HG02943 (cell line): Measurements from ENCODE around the gene PRRG1.
"Not testable (repeated sequence)": the region's sequence is repeated elsewhere in the genome, so short reads cannot be mapped to it uniquely, and the experiment has no call there.

Source experiments
- ATAC-seq: cut with Tn5 transposase; IDR thresholded peaks from one replicate; pipeline ENCODE4 v1.9.1; 2021; ENCODE audit warnings: mild to moderate bottlenecking, low read depth, moderate library complexity; ENCODE audit not compliant: unreplicated experiment

The PRRG1 gene

DNA sequence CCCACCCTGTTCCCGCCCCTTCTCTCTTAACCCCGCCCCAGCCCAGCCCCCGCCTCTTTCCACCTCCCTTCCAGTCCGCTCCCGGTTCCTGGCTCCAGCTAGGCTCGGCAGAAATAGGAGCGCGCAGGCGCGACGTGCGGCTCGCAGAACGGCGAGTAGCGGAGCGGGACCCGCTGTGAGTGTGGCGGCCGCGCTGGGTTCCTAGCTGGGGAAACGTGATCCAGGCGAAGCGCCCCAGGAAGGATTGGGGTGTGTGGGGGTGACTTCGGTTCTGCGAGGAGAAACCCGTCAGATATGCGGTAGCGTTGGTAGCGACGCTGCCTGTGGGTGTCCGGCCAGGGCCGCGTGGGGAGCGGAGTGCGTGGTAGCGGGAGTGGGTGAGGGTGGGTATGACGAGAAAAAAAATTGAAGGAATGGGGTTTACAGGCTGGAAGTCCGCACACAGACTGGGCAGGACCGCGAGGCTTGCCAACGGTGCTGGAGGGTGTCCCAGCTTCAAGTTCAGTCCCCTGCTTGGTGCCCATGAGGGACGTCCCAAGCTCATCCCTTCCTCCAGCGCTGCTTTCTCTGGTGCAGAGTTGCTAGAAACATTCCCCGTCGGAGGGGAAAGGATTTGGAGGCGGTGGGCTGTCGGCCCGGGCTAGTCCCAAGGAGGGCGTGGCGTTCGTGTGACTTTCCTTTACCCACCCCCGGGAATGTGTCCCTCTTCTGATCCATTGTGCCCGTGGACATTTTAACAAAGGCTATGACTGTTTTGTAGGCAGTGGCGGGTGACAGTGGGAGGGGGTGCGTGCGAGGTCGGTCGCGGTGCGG, at the start of gene PRRG1:
TSS of gene PRRG1 (plus strand) at position 144 of the 813 bp plus-strand sequence. CDS start 56,886 bp downstream, outside the sequence.
- ATAC-seq, result no peak

DNA sequence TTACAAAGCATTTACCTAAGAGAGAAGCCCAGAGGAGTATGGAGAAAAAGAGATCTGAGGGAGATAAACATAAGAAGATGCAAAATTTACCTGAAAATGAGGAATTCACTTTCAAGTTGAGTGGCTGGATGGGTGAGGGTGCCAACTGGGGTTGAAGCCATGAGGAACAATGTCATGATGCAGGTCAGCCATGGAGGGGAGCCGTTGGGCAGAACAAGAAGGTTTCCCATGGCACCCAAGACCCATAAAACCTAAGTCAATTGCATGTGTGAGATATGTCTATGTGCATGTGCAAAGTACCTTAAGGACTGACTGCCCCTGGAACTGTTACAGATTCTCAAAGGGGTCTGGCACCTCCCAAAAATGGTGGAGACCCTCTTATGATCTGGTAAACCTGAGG, 46.6 kb upstream of the PRRG1 start:
- no peak for ATAC-seq

DNA sequence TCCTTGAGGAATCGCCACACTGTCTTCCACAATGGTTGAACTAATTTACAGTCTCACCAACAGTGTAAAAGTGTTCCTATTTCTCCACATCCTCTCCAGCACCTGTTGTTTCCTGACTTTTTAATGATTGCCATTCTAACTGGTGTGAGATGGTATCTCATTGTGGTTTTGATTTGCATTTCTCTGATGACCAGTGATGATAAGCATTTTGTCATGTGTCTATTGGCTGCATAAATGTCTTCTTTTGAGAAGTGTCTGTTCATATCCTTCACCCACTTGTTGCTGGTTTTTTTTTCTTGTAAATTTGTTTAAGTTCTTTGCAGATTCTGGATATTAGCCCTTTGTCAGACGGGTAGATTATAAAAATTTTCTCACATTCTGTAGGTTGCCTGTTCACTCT, 43.9 kb upstream of the PRRG1 start:
- ATAC-seq, result not testable (repeated sequence)

DNA sequence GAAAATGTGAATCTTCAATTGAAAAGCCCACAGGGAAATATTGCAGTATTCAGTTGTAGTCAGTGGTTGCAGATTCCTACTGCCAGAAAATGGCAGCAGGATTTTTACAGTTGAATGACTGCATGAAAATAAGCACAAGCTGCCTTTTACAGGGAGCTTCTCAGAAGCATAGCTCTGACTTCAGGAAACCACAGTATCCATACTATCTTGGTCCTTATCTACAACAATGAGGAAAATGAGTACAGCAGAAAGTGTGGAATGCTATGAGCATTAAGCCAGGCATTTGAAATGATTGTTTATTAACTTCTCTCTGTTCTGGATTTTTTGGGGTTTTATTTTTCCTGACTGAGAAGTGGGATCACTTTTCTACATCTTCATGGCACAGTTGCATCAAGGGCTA, 34.6 kb upstream of the PRRG1 start:
- no peak for ATAC-seq

DNA sequence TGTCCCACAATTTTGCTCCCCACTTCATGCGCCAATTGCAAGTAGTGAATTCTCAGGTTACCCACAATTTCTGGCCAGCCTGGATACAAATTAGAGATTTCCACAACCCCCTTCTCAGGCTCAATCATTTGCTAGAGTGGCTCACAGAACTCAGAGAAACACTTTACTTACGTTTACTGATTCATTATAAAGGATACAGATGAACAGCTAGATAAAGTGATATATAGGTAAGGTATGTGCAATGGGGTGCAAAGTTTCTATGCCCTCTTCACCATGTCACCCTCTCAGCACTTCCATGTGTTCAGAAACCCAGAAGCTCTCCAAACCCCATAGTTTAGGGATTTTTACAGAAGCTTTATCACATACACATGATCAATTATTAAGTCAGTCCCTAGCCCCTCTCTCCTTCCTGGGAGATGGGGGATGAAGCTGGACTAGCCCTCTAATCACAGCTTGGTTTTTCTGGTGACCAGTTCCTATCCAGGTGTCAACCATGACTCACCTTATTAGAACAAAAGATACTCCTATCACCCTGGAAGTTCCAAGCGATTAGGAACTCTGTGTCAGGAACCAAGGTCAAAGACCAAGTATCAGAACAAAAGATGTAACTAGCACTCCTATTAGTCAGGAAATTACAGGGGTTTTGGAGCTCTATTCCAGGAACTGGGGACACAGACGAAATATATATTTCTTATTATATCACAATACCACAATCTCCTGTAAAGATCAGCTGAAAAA, 33.5 kb upstream of the PRRG1 start:
- no peak for ATAC-seq

DNA sequence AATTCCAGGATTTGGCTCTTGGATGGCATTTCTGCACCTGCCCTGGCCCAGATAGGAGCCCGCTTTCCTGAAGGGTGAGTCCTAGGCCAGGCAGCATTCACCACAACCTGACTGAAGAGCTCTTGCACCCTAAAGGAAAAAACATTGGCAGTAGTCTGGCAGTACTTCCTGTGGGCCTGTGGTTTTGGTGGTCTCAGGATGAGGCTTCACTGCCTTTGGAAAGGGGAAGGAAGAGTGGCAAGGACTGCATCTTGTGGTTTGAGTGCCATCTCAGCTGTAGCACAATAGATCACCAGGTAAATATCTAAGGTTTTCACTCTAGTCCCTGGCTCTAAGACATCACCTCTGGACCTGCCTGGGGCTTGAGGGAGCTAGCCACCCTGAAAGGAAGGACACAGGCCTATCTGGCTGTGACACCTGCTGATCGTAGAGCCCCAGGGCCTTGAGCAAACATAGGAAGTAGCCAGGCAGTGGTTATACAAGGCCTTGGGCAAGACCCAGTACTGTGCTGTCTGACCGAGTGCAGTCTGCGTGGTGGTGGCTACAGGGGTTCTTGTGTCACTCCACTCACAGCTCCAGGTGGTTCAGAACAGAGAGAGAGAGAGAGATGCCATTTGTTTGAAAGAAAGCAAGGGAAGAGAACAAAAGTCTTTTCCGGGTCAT, 28.5 kb upstream of the PRRG1 start:
- ATAC-seq, result no peak

DNA sequence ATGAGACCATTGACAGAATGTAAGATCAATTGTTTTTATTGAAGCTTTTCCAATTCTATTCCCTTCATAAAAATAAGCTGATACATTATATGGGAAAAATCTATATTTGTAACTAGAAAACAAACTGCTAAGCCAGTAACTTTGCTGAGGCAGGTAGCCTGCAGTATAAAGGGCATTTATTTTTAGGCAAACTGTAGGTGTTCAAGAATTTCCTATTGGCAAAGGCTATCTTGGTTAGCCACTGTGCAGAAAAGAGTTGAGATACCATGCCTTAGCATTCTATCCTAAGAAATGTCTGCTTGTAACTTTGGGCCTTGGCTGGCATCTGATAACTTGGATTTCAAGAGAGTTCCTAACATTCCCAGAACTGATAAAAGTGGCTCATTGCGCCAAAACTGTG, 18.5 kb upstream of the PRRG1 start:
- no peak for ATAC-seq

DNA sequence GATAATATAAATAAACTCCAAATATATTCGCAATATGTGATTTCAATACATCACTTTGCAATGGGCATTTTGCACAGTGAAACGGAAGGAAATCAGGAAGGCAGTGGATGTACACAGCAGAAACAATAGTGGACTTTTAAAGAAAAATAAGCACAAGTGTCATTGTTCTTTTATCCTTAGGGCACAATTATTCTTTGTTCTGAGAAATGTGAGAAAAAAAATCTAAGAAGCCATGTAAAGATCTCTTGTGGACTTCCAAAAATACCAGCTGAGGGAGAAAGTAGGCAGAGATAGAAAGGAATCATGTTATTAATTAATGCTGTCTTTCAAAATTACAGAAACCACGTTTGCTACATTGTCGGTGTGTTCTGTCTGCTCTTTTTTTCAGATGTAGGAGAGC, 17.6 kb upstream of the PRRG1 start:
- ATAC-seq, result no peak

DNA sequence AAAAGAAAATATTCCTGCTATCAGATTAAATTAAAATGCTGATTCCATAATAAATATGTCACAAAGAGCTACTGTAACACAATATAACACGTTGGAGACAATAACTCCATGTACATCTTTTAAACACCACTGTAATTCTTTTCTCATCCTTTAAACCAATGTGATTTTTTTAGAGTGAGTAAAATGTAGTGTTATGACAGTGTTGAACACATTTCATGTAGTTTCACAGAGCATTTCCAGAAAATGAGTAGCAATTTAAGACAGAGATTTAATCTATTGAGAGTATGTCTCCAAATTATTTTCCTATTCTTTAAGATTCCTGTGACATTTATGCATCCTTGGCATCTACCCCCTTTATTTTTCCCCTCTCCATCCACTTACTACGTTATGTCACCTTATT, 17.1 kb upstream of the PRRG1 start:
- ATAC-seq, result no peak

DNA sequence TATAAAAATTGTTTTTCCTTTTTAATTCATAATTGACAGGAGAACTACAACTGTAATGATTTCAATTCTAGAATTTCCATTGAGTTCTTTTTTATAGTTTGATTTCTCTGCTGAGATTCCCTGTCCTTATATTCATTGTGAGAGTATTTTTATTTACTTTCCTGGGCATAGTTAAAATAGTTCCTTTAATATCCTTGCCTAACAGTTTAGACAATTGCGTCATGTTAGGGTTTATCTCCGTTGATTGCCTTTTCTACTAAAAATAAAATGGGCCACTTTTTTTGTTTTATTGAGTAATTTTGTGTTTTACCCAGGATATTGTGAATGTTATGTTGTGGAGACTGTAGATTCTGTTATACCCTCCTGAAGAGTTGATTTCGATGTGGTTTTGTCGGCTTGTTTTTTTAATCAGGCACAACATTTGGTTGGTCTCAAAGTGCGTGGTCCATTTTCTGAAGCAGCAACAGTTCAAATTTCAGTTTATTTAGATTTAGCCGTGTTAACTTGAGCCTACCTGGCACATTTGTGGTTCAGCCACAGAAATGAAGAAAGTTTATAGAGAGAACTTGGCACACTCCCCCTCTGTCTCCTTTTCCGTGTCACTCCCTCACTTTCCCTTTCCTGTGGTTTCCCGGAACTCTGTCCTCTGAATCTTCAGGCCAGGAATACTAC, 16.0 kb upstream of the PRRG1 start:
- ATAC-seq, result no peak

DNA sequence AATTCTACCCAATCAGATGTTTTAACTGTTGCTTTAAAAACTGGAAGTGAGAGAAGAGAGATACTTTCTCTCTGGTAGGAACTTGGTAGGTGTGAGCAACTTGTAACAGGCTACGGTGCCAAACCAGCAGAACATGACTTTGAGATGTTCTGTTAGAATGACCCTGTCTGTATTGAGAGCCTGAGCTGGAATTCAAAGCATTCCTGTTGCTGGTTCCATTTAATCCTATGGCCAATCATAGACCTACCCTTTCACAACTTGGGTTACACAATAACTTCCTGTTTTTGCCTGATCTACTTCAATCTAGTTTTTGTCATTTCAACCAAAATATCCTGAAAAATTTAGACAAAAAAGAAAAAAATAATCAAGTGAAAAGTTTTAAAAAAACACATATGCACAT, 1.7 kb upstream of the PRRG1 start:
- ATAC-seq, result no peak

DNA sequence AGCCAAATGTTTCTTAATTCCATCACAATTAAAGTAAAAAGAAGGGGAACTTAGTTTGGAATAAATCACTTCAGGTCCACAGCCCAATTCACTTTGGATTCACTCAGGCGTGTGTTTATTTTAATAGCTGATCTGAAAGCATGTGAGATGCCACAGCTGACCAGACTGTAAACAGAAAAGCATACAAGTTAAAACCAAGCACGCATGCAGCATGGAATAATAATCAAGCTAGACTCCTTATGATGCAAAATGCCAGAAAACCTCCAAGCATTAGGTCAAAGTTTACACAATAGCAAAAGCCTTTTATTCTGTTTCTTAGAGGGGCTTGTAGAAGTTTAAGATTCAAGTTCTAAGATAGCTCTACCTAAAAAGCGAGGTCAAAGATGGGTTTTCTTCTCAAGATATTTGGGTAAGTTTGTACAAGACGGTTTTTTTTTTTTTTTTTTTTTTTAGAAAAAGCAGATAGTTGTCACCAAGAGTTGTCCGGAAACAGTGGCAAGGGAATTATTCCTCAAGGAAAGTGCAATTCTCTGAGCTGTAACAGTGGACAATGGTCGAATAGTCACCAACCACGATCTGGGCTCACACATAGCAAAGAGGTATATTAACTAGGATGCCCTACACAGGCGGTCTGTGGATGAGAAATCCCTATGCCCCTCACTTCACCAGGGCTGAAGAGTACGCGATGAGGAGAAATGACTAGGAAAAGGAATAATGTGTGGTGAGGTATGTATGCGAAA, 763 bp upstream of the PRRG1 start:
- ATAC-seq, result no peak

DNA sequence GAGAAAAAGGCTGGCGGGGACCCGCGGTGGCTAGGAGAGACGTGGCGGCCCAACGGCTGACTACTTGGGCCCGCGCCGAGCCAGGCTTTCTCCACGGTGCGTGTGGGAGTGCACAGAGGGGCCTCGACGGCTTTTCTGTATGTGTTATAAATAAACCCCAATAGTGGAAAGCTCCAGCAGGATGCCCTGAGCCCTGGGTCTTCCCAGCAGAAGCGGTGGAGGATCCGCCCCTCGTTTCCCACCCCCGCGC, 268 bp upstream of the PRRG1 start:
- ATAC-seq, result no peak

DNA sequence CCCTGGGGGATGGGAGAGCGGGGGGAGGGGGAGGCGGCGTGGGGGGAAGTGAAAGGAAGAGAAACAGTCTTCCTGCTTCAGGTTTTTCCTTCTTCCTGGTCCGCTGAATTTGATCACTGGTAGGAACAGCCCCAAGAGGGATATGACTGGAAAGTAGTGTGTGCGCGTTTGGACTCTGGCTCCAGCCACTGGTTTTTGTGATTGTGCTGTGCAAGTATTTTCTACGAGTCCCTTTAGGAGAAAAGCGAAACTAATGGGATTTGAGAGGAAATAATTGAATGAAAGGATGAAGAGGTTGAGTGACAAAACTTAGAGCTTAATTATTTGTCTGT, 836 bp downstream of the PRRG1 start:
- no peak for ATAC-seq

DNA sequence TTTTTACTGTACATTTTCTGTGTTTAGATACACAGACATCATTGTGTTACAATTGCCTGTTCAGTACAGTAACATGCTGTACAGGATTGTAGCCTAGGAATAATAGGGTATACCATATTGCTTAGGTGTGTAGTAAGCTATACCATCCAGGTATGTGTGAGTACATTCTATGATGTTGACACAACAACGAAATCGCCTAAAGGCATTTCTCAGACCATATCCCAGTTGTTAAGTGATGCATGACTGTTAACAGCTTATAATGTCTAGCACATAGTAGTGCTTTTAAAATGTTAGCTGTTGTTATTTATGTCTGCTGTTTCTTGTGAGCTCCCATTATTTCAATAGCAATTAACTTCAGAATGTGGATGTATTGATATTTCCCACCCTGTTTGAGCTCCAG, 4.5 kb downstream of the PRRG1 start:
- no peak for ATAC-seq

DNA sequence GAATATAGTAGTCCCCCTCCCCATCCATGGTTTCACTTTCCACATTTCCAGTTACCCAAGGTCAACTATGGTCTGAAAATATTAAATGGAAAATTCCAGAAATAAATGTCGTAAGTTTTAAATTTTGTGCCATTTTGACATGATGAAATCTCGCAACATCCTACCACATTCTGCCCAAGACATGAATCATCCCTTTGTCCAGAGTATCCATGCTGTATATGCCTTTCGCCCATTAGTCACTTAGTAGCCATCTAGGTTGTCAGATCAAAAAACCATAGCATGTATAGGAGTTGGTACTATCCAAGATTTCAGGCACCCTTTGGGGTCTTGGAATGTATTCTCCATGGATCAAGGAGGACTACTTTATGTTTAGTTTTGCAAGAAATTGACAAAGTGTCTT, 8.3 kb downstream of the PRRG1 start:
- no peak for ATAC-seq

DNA sequence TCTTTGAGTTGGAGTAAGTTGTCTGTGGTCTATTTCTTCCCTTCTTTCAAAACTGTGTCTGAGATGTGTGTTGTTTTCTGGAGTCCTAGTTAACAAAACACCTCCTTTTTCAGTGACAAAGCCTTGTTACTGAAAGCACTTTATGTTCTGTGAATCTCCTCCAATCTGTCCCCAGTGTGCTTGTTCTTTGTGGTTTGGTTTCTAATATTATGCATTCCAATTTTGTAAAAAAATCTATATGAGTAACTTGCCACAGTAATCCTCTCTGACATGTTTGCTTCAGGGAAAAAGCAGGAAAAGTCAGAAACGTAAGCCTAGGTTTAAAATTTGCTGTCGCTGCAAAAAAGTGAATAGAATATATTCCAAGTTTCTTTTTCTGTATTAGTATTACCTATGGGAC, 12.4 kb downstream of the PRRG1 start:
- ATAC-seq, result no peak

DNA sequence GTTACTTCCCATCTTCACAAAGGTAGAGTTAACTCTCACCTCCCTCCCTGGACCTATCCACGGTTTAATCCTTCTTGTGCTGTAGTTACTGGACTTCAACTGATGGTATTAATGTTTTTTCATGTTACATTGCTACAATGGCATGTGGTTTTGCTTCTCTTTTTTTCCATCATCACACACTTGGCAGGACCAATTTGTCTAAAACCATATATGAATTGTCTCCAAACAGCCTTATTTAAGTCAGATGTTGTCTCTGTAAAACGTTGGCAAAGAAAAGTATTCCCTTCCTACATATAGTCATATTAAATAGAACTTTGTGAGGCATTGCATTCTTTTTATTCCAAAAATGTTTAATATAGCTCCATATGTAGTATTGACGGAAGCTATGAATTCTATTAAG, 15.5 kb downstream of the PRRG1 start:
- ATAC-seq, result no peak

DNA sequence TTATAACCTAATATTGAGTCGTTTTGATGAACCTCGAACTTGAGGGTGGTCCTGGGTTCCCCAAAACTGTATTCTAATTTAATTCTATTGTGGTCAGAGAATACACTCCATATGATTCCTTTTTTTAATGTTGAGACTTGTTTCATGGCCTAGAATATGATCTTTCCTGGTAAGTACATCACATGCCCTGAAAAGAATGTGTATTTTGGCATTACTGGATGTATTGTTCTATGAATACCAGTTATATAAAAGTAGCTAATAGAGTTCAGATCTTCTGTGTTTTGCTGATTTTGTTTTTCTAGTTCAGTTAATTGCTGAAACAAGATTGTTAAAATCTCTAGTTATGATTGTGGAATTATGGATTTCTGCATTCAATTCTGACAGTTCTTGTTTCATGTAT, 18.8 kb downstream of the PRRG1 start:
- no peak for ATAC-seq

DNA sequence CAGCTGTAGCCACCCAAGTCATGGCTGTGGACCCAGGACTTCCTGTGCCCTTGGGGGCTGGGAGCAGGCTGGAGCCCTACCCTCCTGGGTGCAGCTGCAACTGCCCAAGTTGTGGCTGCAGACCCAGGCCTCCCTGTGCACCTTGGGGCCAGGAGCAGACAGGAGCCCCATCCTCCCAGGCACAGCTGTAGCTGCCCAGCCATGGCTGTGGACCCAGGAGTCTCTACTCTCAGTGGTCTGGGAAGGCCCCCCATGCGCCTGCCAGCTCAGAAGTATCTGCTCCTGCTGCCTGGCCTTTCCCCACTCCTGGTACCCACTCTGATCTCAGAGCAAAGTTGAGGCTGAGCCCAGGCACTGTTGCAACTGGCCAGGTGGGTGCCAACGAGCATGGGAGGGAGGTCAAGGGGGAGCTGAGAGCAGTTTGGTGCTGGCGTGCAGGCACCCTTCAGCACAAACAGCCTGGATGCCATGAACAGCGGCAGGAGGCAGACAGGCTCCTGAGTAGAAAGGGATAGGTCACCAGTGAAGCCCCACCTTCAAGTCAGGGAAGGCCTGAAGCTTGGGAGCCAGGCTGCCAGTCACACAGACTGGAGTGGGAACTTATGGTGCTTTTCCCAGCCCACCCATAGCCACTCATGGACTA, 21.5 kb downstream of the PRRG1 start:
- no peak for ATAC-seq
